SK-N-MC (cell line): ENCODE measurements around the gene NLGN4X.

Experiments
- DNase-seq: peaks from one replicate; pipeline ENCODE4 v3.0.0-alpha.2; 2011; ENCODE audit warnings: low read depth, low spot score
- H3K27ac ChIP-seq: fragments of 200-600 bp; sonication (generic); 2 replicates; pipeline ENCODE4 v1.5.1; 2016; ENCODE audit warnings: mixed run types
- H3K36me3 ChIP-seq: fragments of 200-600 bp; sonication (generic); 2 replicates; pipeline ENCODE4 v1.6.1; 2017; ENCODE audit warnings: antibody characterized with exemption, low read length, mixed read lengths; ENCODE audit not compliant: insufficient read depth
- H3K4me3 ChIP-seq: fragments of 200-600 bp; sonication (generic); 2 replicates; pipeline ENCODE4 v1.5.1; 2016
- H3K9ac ChIP-seq: fragments of 200-600 bp; sonication (generic); 2 replicates; pipeline ENCODE4 v1.8.0; 2017; ENCODE audit warnings: mixed run types, mixed read lengths; ENCODE audit not compliant: insufficient read length
- H3K9me3 ChIP-seq: fragments of 200-600 bp; sonication (generic); 2 replicates; pipeline ENCODE4 v1.6.1; 2017; ENCODE audit warnings: low read depth, mild to moderate bottlenecking, antibody characterized with exemption, low read length, moderate library complexity, mixed read lengths
- EZH2 ChIP-seq: fragments of 200-600 bp; sonication (generic); IDR thresholded peaks from one replicate; pipeline ENCODE4 v1.6.1; 2017; ENCODE audit warnings: antibody characterized with exemption
- FOXP2 ChIP-seq: optimal IDR thresholded peaks from 2 replicates; pipeline ENCODE3; 2011; ENCODE audit warnings: mild to moderate bottlenecking, moderate library complexity; ENCODE audit not compliant: insufficient read depth; ENCODE audit errors: extremely low read length, control extremely low read depth
- POLR2AphosphoS5 ChIP-seq: IDR thresholded peaks from 2 replicates; pipeline ENCODE4 v1.6.1; 2012; ENCODE audit warnings: mild to moderate bottlenecking, low read depth, low read length, borderline replicate concordance

Gene NLGN4X

GRCh38 chrX:6228720-6229119 lies at the start of gene NLGN4X:
Gene NLGN4X, minus strand, starts transcription at chrX:6228867. Its CDS starts 77,401 bp downstream, at chrX:6151466.
- Histone ChIP-seq H3K4me3 (peak within 1 kb of the TSS; percentile 85), H3K9me3 (no peaks in the 10 kb centered on the region), H3K36me3 (no peaks in the 10 kb centered on the region), H3K9ac (peak within 1 kb of the TSS; percentile 85), H3K27ac (no peak within 1 kb of the TSS)
- TF ChIP-seq FOXP2 (no peak), POLR2AphosphoS5 (no peak), EZH2 (no peak)
- DNase-seq = no peak

GRCh38 chrX:6266041-6266440 lies 37.4 kb upstream of the NLGN4X start:
- Histone ChIP-seq H3K9ac (no peak overlapping the region), H3K4me3 (no peak overlapping the region), H3K9me3 (no peaks in the 10 kb centered on the region), H3K27ac (no peak overlapping the region), H3K36me3 (no peaks in the 10 kb centered on the region)
- no peak for DNase-seq
- TF ChIP-seq EZH2 (no peak), FOXP2 (no peak), POLR2AphosphoS5 (no peak)

GRCh38 chrX:6262959-6263358 lies 34.3 kb upstream of the NLGN4X start:
- H3K9me3 ChIP-seq = no peaks in the 10 kb centered on the region
- H3K27ac ChIP-seq = no peak overlapping the region
- no peak overlapping the region for H3K9ac ChIP-seq
- TF ChIP-seq EZH2 (no peak), POLR2AphosphoS5 (no peak), FOXP2 (no peak)
- no peaks in the 10 kb centered on the region for H3K36me3 ChIP-seq
- no peak for DNase-seq
- H3K4me3 ChIP-seq = no peak overlapping the region

GRCh38 chrX:6257025-6257424 lies 28.4 kb upstream of the NLGN4X start:
- Histone ChIP-seq H3K36me3 (no peaks in the 10 kb centered on the region), H3K27ac (no peak overlapping the region), H3K4me3 (no peak overlapping the region), H3K9me3 (no peaks in the 10 kb centered on the region), H3K9ac (no peak overlapping the region)
- TF ChIP-seq EZH2 (no peak), POLR2AphosphoS5 (no peak), FOXP2 (no peak)
- no peak for DNase-seq

GRCh38 chrX:6244666-6245065 lies 16.0 kb upstream of the NLGN4X start:
- H3K36me3 ChIP-seq = no peaks in the 10 kb centered on the region
- H3K27ac ChIP-seq = no peak overlapping the region
- DNase-seq = no peak
- no peak overlapping the region for H3K4me3 ChIP-seq
- no peaks in the 10 kb centered on the region for H3K9me3 ChIP-seq
- TF ChIP-seq POLR2AphosphoS5 (no peak), EZH2 (no peak), FOXP2 (no peak)
- no peak overlapping the region for H3K9ac ChIP-seq

- DNase-seq = no peak
- TF ChIP-seq POLR2AphosphoS5 (no peak), FOXP2 (no peak), EZH2 (no peak)
- H3K27ac ChIP-seq = no peak overlapping the region
- H3K4me3 ChIP-seq = no peak overlapping the region
- H3K36me3 ChIP-seq = no peaks in the 10 kb centered on the region
- no peak overlapping the region for H3K9ac ChIP-seq
- H3K9me3 ChIP-seq = no peaks in the 10 kb centered on the region
Measured at GRCh38 chrX:6238576-6238975, 9.9 kb upstream of the NLGN4X start.

GRCh38 chrX:6227935-6228334 lies 732 bp downstream of the NLGN4X start:
- H3K9me3 ChIP-seq = no peaks in the 10 kb centered on the region
- peak overlapping the region; percentile 85 for H3K4me3 ChIP-seq
- TF ChIP-seq EZH2 = no peak
- no peak for TF ChIP-seq FOXP2
- TF ChIP-seq POLR2AphosphoS5 = no peak
- H3K27ac ChIP-seq = no peak overlapping the region
- no peaks in the 10 kb centered on the region for H3K36me3 ChIP-seq
- no peak for DNase-seq
- H3K9ac ChIP-seq = peak overlapping the region; percentile 85

- DNase-seq = no peak
Measured at GRCh38 chrX:6227453-6227835, 1.2 kb downstream of the NLGN4X start.

GRCh38 chrX:6226596-6227452 lies 1.8 kb downstream of the NLGN4X start:
- H3K36me3 ChIP-seq = 0 out of 2 replicates have a peak, but pooled peaks cover under 1% of the 10 kb centered on the region
- TF ChIP-seq EZH2 (no peak), POLR2AphosphoS5 (peak; percentile 61; the same call in 1 of the 2 replicates)
- no peak for DNase-seq
- H3K4me3 ChIP-seq = peak overlapping the region; percentile 85
- H3K9ac ChIP-seq = peak overlapping the region; percentile 85
- no peaks in the 10 kb centered on the region for H3K9me3 ChIP-seq
- H3K27ac ChIP-seq = peak overlapping the region; percentile 68

More at GRCh38 chrX:6227453-6227835, 1.2 kb downstream of the NLGN4X start:
- Histone ChIP-seq H3K9ac (peak overlapping the region; percentile 85), H3K9me3 (no peaks in the 10 kb centered on the region), H3K27ac (no peak overlapping the region; the same call in 1 of the 2 replicates), H3K4me3 (peak overlapping the region; percentile 85), H3K36me3 (no peaks in the 10 kb centered on the region)
- no peak for TF ChIP-seq POLR2AphosphoS5
- no peak for TF ChIP-seq EZH2
- TF ChIP-seq FOXP2 = no peak
